ENCODE data around the gene FOXM1.
A peak's percentile ranks its signal among the peaks of the same experiment; 100 is the strongest.

FOXM1 gene

GRCh38 chr12:2836574-2836973, 40.4 kb downstream of the FOXM1 start:
- no peak for DNase-seq (ENCODE audit: low read depth)
- no peak overlapping the region for H3K4me3 ChIP-seq (ENCODE audit: low read length)
- TF ChIP-seq CTCF (conservative IDR thresholded peaks at IDR 0.05; ENCODE audit: low read depth, low read length) = no peak

- H3K4me3 ChIP-seq (ENCODE audit: low read length) = no peak overlapping the region
- DNase-seq (ENCODE audit: low read depth) = no peak
- no peak for TF ChIP-seq CTCF (conservative IDR thresholded peaks at IDR 0.05; ENCODE audit: low read depth, low read length)
Measured at GRCh38 chr12:2835691-2836403, 41.1 kb downstream of the FOXM1 start.

GRCh38 chr12:2834581-2835491, 42.1 kb downstream of the FOXM1 start, which contains the start of gene NRIP2:
TSS of gene NRIP2 (minus strand) at chr12:2835035. CDS start at chr12:2834983, 52 bp downstream.
- DNase-seq (ENCODE audit: low read depth) = no peak

GRCh38 chr12:2833810-2834209, 43.2 kb downstream of the FOXM1 start:
- no peak for DNase-seq (ENCODE audit: low read depth)
- H3K4me3 ChIP-seq (ENCODE audit: low read length) = no peak overlapping the region
- no peak for TF ChIP-seq CTCF (conservative IDR thresholded peaks at IDR 0.05; ENCODE audit: low read depth, low read length)

More at GRCh38 chr12:2834581-2835491, 42.1 kb downstream of the FOXM1 start, which contains the start of gene NRIP2:
- no peak within 1 kb of the TSS for H3K4me3 ChIP-seq (ENCODE audit: low read length)
- TF ChIP-seq CTCF (conservative IDR thresholded peaks at IDR 0.05; ENCODE audit: low read depth, low read length) = peak; percentile 13

- no peak for TF ChIP-seq CTCF (conservative IDR thresholded peaks at IDR 0.05; ENCODE audit: low read depth, low read length)
- no peak overlapping the region for H3K4me3 ChIP-seq (ENCODE audit: low read length)
- DNase-seq (ENCODE audit: low read depth) = no peak
Measured at GRCh38 chr12:2833327-2833726, 43.6 kb downstream of the FOXM1 start.

- no peak for DNase-seq (ENCODE audit: low read depth)
- no peak overlapping the region for H3K4me3 ChIP-seq (ENCODE audit: low read length)
- no peak for TF ChIP-seq CTCF (conservative IDR thresholded peaks at IDR 0.05; ENCODE audit: low read depth, low read length)
Measured at GRCh38 chr12:2832550-2833127, 44.3 kb downstream of the FOXM1 start.

All from retinal pigment epithelial cell (primary cell).